Suprapubic skin (tissue), 4 donors: ENCODE data around the gene TPK1.

Experiments
- CTCF ChIP-seq, 2 donors: fragments of 200-600 bp in 1 of 2; fragments of 450-650 bp in 1 of 2; sonication (generic) in 1 of 2; IDR thresholded peaks; one replicate each; pipeline ENCODE4 v1.5.1; 2016 to 2019; ENCODE audit warnings: antibody characterized with exemption in 2 of 2, mild to moderate bottlenecking in 1 of 2, moderate library complexity in 1 of 2
- POLR2A ChIP-seq, 2 donors: fragments of 450-650 bp; IDR thresholded peaks; one replicate each; pipeline ENCODE4 v1.6.1; 2017; ENCODE audit warnings: antibody characterized with exemption in 2 of 2, mild to moderate bottlenecking in 2 of 2, moderate library complexity in 2 of 2
- POLR2AphosphoS5 ChIP-seq, 3 donors: sonication (generic); formaldehyde crosslinking; IDR thresholded peaks; one replicate each; pipeline ENCODE4 v1.6.1; 2017; ENCODE audit warnings: antibody characterized with exemption in 3 of 3

DNA sequence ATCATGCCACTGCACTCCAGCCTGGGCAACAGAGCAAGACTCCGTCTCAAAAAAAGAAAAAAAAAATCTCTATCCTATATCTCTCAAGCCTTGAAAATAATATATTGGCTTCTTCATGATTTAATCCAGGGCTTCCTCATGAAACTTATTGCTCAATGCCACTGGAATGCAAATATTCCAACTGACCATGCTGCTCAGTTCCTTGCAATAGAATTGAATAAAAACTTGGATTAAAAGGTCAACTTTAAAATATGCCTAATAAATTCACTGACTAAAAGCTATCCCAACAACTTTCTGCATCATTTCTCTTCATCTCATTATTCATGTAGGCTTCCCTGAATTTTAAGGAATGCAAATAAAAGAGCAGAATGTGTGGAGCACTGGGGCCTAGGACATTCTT, 390.3 kb downstream of the TPK1 start:
- TF ChIP-seq CTCF (IDR thresholded peaks at IDR 0.05), result no peak
- no peak for TF ChIP-seq POLR2A (IDR thresholded peaks at IDR 0.05)
- no peak for TF ChIP-seq POLR2AphosphoS5 (IDR thresholded peaks at IDR 0.05)
